ENCODE results near the gene RALGPS1.

The RALGPS1 gene

GRCh38 chr9:126937444-126937843 lies 22.9 kb downstream of the RALGPS1 start:
- no peaks in the 10 kb centered on the region for H3K4me1 ChIP-seq
- H3K9ac ChIP-seq: no peak overlapping the region
- no peak overlapping the region for H3K27ac ChIP-seq
- no peaks in the 10 kb centered on the region for H3K27me3 ChIP-seq (ENCODE audit: control insufficient read depth, insufficient read depth, low read length)
- TF ChIP-seq CTCF (IDR thresholded peaks at IDR 0.05): no peak
- peaks cover 2% of the 10 kb centered on the region for H3K79me2 ChIP-seq
- H3K36me3 ChIP-seq (ENCODE audit: control insufficient read depth, insufficient read depth, low read length): no peaks in the 10 kb centered on the region
- H2AFZ ChIP-seq: no peak overlapping the region
- H3K9me3 ChIP-seq (ENCODE audit: control insufficient read depth, low read length): no peaks in the 10 kb centered on the region
- H3K4me3 ChIP-seq (ENCODE audit: low read depth, low read length): no peak overlapping the region
- no peak overlapping the region for H3K4me2 ChIP-seq (ENCODE audit: low read length)

- H3K4me2 ChIP-seq (ENCODE audit: low read length): no peak overlapping the region
- no peaks in the 10 kb centered on the region for H3K4me1 ChIP-seq
- no peak overlapping the region for H2AFZ ChIP-seq
- H3K9ac ChIP-seq: no peak overlapping the region
- H3K4me3 ChIP-seq (ENCODE audit: low read depth, low read length): no peak overlapping the region
- H3K36me3 ChIP-seq (ENCODE audit: control insufficient read depth, insufficient read depth, low read length): no peaks in the 10 kb centered on the region
- TF ChIP-seq CTCF (IDR thresholded peaks at IDR 0.05): no peak
- H3K27me3 ChIP-seq (ENCODE audit: control insufficient read depth, insufficient read depth, low read length): no peaks in the 10 kb centered on the region
- H3K27ac ChIP-seq: no peak overlapping the region
- H3K9me3 ChIP-seq (ENCODE audit: control insufficient read depth, low read length): no peaks in the 10 kb centered on the region
- peaks cover 2% of the 10 kb centered on the region for H3K79me2 ChIP-seq
Measured at GRCh38 chr9:126938327-126938726, 23.7 kb downstream of the RALGPS1 start.

- no peaks in the 10 kb centered on the region for H3K4me1 ChIP-seq
- H3K79me2 ChIP-seq: no peaks in the 10 kb centered on the region
- no peaks in the 10 kb centered on the region for H3K36me3 ChIP-seq (ENCODE audit: control insufficient read depth, insufficient read depth, low read length)
- H2AFZ ChIP-seq: no peak overlapping the region
- H3K9me3 ChIP-seq (ENCODE audit: control insufficient read depth, low read length): no peaks in the 10 kb centered on the region
- no peak overlapping the region for H3K4me3 ChIP-seq (ENCODE audit: low read depth, low read length)
- no peak overlapping the region for H3K4me2 ChIP-seq (ENCODE audit: low read length)
- TF ChIP-seq CTCF (IDR thresholded peaks at IDR 0.05): no peak
- H3K9ac ChIP-seq: no peak overlapping the region
- no peak overlapping the region for H3K27ac ChIP-seq
- no peaks in the 10 kb centered on the region for H3K27me3 ChIP-seq (ENCODE audit: control insufficient read depth, insufficient read depth, low read length)
Measured at GRCh38 chr9:126939821-126940221, 25.2 kb downstream of the RALGPS1 start.

GRCh38 chr9:126942399-126942798 lies 27.8 kb downstream of the RALGPS1 start:
- Histone ChIP-seq H3K4me1 (no peaks in the 10 kb centered on the region), H3K27ac (no peak overlapping the region), H3K36me3 (ENCODE audit: control insufficient read depth, insufficient read depth, low read length) (no peaks in the 10 kb centered on the region), H3K4me2 (ENCODE audit: low read length) (no peak overlapping the region), H2AFZ (no peak overlapping the region), H3K4me3 (ENCODE audit: low read depth, low read length) (no peak overlapping the region), H3K27me3 (ENCODE audit: control insufficient read depth, insufficient read depth, low read length) (no peaks in the 10 kb centered on the region), H3K9ac (no peak overlapping the region), H3K9me3 (ENCODE audit: control insufficient read depth, low read length) (no peaks in the 10 kb centered on the region), H3K79me2 (no peaks in the 10 kb centered on the region)
- TF ChIP-seq CTCF (IDR thresholded peaks at IDR 0.05): no peak

- no peaks in the 10 kb centered on the region for H3K4me1 ChIP-seq
- no peak overlapping the region for H3K9ac ChIP-seq
- TF ChIP-seq CTCF (IDR thresholded peaks at IDR 0.05): no peak
- H3K27me3 ChIP-seq (ENCODE audit: control insufficient read depth, insufficient read depth, low read length): no peaks in the 10 kb centered on the region
- H3K9me3 ChIP-seq (ENCODE audit: control insufficient read depth, low read length): no peaks in the 10 kb centered on the region
- no peak overlapping the region for H3K27ac ChIP-seq
- H2AFZ ChIP-seq: no peak overlapping the region
- H3K79me2 ChIP-seq: no peaks in the 10 kb centered on the region
- H3K4me2 ChIP-seq (ENCODE audit: low read length): no peak overlapping the region
- no peaks in the 10 kb centered on the region for H3K36me3 ChIP-seq (ENCODE audit: control insufficient read depth, insufficient read depth, low read length)
- H3K4me3 ChIP-seq (ENCODE audit: low read depth, low read length): no peak overlapping the region
Measured at GRCh38 chr9:126945682-126946081, 31.1 kb downstream of the RALGPS1 start.

All from parathyroid adenoma (tissue), 2 donors.